ENCODE results near the gene CYP3A5. TPM values are rescaled to one million over a fixed set of nuclear protein-coding genes. Genes with fewer than 3 reads are reported as not detected.

Gene CYP3A5
- total RNA-seq, 1 donor from 2014 or later = not detected

GRCh38 chr7:99685129-99685758 is 5.4 kb upstream of the CYP3A5 start:
- intact Hi-C loops (cut with micrococcal nuclease) = no loop called here
- no peak overlapping the region for H3K27ac Mint-ChIP-seq
- ChIA-PET POLR2A (no interaction called here), CTCF (no interaction called here)
- H3K9me3 Mint-ChIP-seq = peaks cover 6% of the 10 kb centered on the region
- peaks cover 5% of the 10 kb centered on the region for H3K36me3 Mint-ChIP-seq (ENCODE audit: low read depth)
- H3K4me1 Mint-ChIP-seq = no peaks in the 10 kb centered on the region
- DNase-seq = no peak
- peaks cover 5% of the 10 kb centered on the region for H3K27me3 Mint-ChIP-seq
- no peak for ATAC-seq (ENCODE audit: low read depth)
- no peak for TF ChIP-seq CTCF (IDR thresholded peaks at IDR 0.05)
- no peak overlapping the region for H3K4me3 Mint-ChIP-seq

DNA sequence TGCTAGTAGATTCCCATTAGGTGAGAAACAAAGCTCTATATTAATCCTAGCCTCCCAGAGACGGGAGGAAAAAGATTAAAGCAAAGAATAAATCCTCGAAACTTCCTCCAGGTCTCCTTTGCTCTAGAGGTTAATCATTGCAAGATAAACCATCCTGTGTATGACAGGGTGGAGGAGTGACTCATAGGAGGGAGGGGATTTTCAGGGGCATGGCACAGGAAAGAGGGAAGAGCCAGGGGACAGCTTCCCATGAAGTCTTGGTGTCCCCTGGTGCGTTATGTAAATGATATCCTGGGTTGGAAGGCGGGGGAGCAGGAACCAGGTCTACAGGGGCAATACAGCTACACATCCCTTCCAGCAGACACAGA is 780 bp downstream of the CYP3A5 start:
- ATAC-seq (ENCODE audit: low read depth) = no peak
- H3K27me3 Mint-ChIP-seq = peaks cover 3% of the 10 kb centered on the region

DNA sequence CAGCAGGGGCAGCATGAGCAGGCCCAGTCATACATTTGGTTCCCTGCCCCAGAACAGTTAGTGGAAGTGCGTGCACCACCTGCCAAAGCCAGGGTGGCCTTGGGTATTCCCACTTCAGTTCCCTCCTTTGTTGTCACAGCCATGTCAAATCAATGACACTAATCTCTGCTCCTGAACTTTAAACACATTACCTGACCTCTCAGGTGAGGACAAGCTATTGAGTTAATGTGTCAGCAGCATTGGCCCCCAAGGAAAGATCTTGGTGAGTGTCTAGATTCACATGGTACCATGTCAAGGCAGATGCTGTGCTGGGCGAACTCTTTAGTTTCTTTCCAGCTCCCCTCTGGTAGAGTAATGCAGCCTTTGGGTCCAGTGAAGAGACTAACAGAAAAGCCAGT is 2.1 kb downstream of the CYP3A5 start:
- no peak overlapping the region for H3K27ac Mint-ChIP-seq
- peaks cover 5% of the 10 kb centered on the region for H3K36me3 Mint-ChIP-seq (ENCODE audit: low read depth)
- no peak for TF ChIP-seq CTCF (IDR thresholded peaks at IDR 0.05)
- H3K4me3 Mint-ChIP-seq = no peak overlapping the region
- intact Hi-C loops (cut with micrococcal nuclease) = no loop called here
- POLR2A ChIA-PET = no interaction called here
- no peaks in the 10 kb centered on the region for H3K4me1 Mint-ChIP-seq
- DNase-seq (no peak), ATAC-seq (ENCODE audit: low read depth) (no peak)
- H3K9me3 Mint-ChIP-seq = peaks cover 4% of the 10 kb centered on the region
- CTCF ChIA-PET = no interaction called here
- H3K27me3 Mint-ChIP-seq = no peaks in the 10 kb centered on the region

More for the DNA sequence above, 780 bp downstream of the CYP3A5 start:
- peaks cover 5% of the 10 kb centered on the region for H3K36me3 Mint-ChIP-seq (ENCODE audit: low read depth)
- H3K4me1 Mint-ChIP-seq = no peaks in the 10 kb centered on the region
- DNase-seq = no peak
- H3K27ac Mint-ChIP-seq = no peak overlapping the region
- no peak overlapping the region for H3K4me3 Mint-ChIP-seq
- CTCF ChIA-PET = no interaction called here
- POLR2A ChIA-PET = no interaction called here
- intact Hi-C loops (cut with micrococcal nuclease) = no loop called here
- TF ChIP-seq CTCF (IDR thresholded peaks at IDR 0.05) = no peak
- peaks cover 4% of the 10 kb centered on the region for H3K9me3 Mint-ChIP-seq

DNA sequence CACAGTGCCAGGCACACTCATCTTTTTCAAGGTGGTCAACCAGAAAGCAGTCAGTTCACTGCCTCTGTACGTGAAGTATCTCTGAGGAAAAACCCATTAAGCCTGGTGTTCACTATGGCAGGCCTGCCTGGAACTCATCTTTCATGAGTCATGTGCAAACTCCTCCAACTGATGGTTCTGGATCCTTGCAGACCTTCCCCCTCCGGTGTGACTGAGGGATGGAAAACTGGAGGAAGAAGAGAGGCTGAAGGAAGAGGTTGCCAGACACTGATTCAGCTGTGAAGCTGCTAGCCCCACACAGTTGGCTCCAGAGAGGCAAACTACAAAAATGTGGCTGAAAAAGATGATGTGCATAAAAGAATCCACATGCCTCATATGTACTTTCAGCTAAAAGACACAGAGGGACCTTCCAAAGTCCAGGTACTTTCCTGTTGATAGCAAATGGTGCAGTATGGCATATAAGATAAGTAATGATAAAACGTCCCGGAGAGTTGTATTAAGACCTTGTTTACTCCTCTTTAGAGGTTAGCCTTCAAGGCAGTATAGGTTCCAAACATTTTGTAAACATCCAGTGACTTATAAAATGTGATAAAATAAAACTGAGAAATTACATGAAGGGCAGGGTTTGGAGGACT is 2.7 kb downstream of the CYP3A5 start:
- POLR2A ChIA-PET = no interaction called here
- CTCF ChIA-PET = no interaction called here
- Mint-ChIP-seq H3K4me1 (no peaks in the 10 kb centered on the region), H3K36me3 (ENCODE audit: low read depth) (peaks cover 3% of the 10 kb centered on the region), H3K4me3 (no peak overlapping the region), H3K27ac (no peak overlapping the region), H3K9me3 (peaks cover 2% of the 10 kb centered on the region), H3K27me3 (no peaks in the 10 kb centered on the region)
- DNase-seq = no peak
- no peak for TF ChIP-seq CTCF (IDR thresholded peaks at IDR 0.05)
- intact Hi-C loops (cut with micrococcal nuclease) = no loop called here
- no peak for ATAC-seq (ENCODE audit: low read depth)

GRCh38 chr7:99674995-99675742 is 4.6 kb downstream of the CYP3A5 start:
- Mint-ChIP-seq H3K27me3 (no peaks in the 10 kb centered on the region), H3K9me3 (no peaks in the 10 kb centered on the region), H3K27ac (no peak overlapping the region), H3K4me1 (no peaks in the 10 kb centered on the region), H3K36me3 (ENCODE audit: low read depth) (peaks cover 2% of the 10 kb centered on the region), H3K4me3 (no peak overlapping the region)
- ATAC-seq (ENCODE audit: low read depth) (no peak), DNase-seq (no peak)
- no peak for TF ChIP-seq CTCF (IDR thresholded peaks at IDR 0.05)
- ChIA-PET POLR2A (no interaction called here), CTCF (no interaction called here)
- intact Hi-C loops (cut with micrococcal nuclease) = no loop called here
